ENCODE data around the gene RGS3.

The RGS3 gene

GRCh38 chr9:113477661-113478060 is 14.1 kb downstream of the RGS3 start:
- no peak for TF ChIP-seq CTCF (IDR thresholded peaks at IDR 0.05; ENCODE audit: insufficient read depth, low read depth, low read length, missing control alignments)
- no peak overlapping the region for H3K4me3 ChIP-seq (ENCODE audit: low read depth, low read length)
- no peak for DNase-seq (ENCODE audit: low read depth)

GRCh38 chr9:113479174-113479621 is 15.7 kb downstream of the RGS3 start:
- DNase-seq (ENCODE audit: low read depth), result no peak
- TF ChIP-seq CTCF (IDR thresholded peaks at IDR 0.05; ENCODE audit: insufficient read depth, low read depth, low read length, missing control alignments), result no peak
- no peak overlapping the region for H3K4me3 ChIP-seq (ENCODE audit: low read depth, low read length)

- no peak overlapping the region for H3K4me3 ChIP-seq (ENCODE audit: low read depth, low read length)
- no peak for TF ChIP-seq CTCF (IDR thresholded peaks at IDR 0.05; ENCODE audit: insufficient read depth, low read depth, low read length, missing control alignments)
- DNase-seq (ENCODE audit: low read depth), result no peak
Observed at GRCh38 chr9:113480612-113481011, 17.1 kb downstream of the RGS3 start.

GRCh38 chr9:113481176-113481787 is 17.8 kb downstream of the RGS3 start:
- no peak overlapping the region for H3K4me3 ChIP-seq (ENCODE audit: low read depth, low read length)
- DNase-seq (ENCODE audit: low read depth), result no peak
- TF ChIP-seq CTCF (IDR thresholded peaks at IDR 0.05; ENCODE audit: insufficient read depth, low read depth, low read length, missing control alignments), result no peak

- no peak for TF ChIP-seq CTCF (IDR thresholded peaks at IDR 0.05; ENCODE audit: insufficient read depth, low read depth, low read length, missing control alignments)
- DNase-seq (ENCODE audit: low read depth), result no peak
- no peak overlapping the region for H3K4me3 ChIP-seq (ENCODE audit: low read depth, low read length)
Observed at GRCh38 chr9:113482341-113482740, 18.8 kb downstream of the RGS3 start.

GRCh38 chr9:113482991-113483675 is 19.6 kb downstream of the RGS3 start:
- no peak for TF ChIP-seq CTCF (IDR thresholded peaks at IDR 0.05; ENCODE audit: insufficient read depth, low read depth, low read length, missing control alignments)
- DNase-seq (ENCODE audit: low read depth), result no peak
- H3K4me3 ChIP-seq (ENCODE audit: low read depth, low read length), result no peak overlapping the region
